Stimulated activated CD8-positive, alpha-beta memory T cell treated with anti-CD3 and anti-CD28 coated beads, Interleukin-12 subunit alpha, Interleukin-12 subunit beta, amount 100 ng/mL, for 24 hours (primary cell): ENCODE data around the gene ITPKB.
"Not testable (repeated sequence)": the region's sequence is repeated elsewhere in the genome, so short reads cannot be mapped to it uniquely, and the experiment has no call there.

Source experiments
- DNase-seq: peaks from one replicate; pipeline ENCODE4 v3.0.0-alpha.2; 2020; ENCODE audit errors: extremely low read depth

The ITPKB gene

GRCh38 chr1:226624526-226624925 lies 114.6 kb downstream of the ITPKB start:
- DNase-seq: no peak

DNA sequence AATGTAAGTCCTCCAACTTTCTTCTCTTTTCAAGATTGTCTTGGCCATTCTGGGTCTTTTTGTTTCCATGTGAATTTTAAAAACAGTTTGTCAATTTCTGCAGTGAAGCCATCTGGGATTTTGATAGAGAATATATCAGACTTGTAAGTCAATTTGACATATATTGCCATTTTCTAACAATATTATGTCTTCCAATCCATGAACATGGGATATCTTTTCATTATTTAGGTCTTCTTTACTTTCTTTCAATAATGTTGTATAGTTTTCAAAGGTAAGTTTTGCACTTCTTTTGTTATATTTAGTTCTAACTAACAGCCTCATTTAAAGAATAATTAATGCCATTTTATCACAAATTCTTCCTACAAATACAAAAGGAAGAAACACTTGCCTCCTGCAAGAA lies 117.1 kb downstream of the ITPKB start:
- no peak for DNase-seq

- no peak for DNase-seq
Observed at GRCh38 chr1:226619031-226619430, 120.1 kb downstream of the ITPKB start.

GRCh38 chr1:226618380-226618779 lies 120.7 kb downstream of the ITPKB start:
- DNase-seq: no peak

DNA sequence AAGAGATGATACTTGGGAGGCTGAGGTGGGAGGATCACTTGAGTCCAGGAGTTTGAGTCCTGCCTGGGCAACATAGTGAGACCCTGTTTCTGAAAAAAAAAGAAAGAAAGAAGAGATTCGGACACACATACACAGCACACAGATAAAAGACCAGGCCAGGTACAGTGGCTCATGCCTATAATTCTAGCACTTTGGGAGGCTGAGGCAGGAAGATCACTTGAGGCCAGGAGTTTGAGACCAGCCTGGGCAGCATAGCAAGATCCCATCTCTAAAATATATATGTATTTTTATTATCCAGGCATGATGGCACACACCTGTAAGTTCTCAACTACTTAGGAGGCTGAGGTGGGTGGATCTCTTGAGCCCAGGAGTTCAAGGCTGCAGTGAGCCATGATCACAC lies 121.4 kb downstream of the ITPKB start:
- DNase-seq: not testable (repeated sequence)

DNA sequence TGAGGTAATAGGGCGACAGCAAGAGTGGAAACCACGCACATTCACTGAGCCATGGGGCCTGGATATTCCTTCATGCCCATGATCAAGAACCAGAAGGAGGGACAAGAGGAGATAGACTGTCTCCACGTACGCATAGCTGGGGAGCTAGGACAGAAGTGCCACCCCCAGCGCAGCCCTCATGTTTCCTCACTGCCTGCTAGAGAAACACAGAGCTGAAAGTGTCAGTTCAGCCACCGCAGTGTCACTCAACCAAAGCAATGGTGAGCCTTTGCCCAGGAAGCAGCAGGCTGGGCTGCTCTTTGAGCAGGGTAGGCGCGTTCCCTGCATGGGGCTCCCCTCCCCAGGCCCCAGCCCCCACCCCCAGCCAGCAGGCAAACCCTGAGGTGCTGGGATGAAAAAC lies 122.0 kb downstream of the ITPKB start:
- DNase-seq: no peak

DNA sequence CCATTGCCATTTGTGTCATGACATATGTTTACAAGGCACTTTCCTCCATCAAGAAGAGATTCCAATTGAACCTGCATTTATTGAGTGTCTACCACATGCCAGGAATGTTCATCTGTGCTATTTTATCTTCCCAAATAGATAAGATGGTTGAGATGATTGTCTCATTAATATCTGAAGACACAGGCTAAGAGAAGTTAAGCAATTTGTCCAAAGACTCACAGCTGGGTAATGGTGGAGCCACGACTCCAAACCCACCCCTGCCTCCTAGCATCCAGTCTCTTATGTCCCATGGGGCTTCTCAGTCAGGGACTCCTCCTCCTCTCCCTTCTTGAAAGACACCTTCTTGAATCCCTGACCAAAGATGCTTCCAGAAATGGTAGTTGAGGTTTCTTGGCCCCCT lies 122.4 kb downstream of the ITPKB start:
- no peak for DNase-seq

DNA sequence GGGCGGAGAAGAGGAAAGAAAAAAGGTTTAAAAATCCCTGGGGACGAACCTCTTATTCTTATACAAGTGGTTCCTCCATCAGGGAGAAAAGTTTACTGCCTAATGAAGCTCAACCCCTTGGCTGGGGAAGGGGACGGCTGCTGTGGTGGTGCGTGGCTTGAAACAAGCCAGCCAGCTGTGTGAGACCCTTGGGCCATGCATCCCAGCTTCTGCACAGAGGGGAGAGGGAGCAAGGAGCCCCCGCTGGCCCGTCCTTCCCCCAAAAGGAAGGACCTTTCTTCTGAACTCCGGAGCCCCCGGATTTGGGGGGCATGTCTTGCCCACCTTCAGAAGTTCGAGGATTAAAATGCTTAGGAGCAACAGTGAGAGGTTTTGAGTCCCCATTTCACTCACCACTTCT lies 123.2 kb downstream of the ITPKB start:
- DNase-seq: no peak

GRCh38 chr1:226611980-226612379 lies 127.1 kb downstream of the ITPKB start:
- DNase-seq: not testable (repeated sequence)

DNA sequence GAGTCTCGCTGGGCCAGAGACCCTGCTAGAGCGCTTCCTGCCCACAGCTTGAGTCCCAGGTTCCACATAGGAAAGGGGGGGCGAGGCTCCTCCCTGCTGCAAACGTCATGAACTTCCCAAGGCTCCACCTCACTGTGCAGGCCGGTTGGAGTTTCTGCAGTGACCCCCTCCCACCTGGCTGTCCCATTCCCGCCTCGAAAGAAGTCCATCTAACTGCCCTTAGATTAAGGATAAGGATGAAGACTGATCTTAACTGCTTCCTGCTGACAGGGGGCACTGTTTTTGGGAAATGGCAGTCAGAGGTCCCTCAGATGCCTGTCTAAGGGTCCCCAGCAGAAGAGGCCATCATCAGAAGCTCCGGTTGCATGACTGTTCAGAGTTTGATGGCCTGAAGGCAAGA lies 127.8 kb downstream of the ITPKB start:
- DNase-seq: no peak

DNA sequence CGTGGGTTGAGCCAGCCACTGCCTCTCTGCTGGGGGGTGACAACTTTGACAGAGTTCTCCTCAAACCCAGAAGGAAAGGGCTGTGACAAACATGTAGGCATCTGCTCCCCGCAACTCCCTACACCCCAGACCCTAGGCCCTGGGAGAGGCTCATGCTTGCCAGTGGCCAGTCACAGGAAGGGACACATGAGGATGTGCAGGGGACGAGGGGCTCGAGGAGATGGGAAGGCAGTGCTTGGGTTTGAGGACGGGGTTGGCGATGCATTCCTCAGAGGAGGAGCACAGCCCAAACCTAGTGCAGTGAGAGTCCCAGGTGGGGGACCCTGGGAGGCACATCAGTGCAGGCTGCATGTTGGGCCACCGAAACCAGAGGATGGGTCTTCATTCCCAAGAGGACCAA lies 128.4 kb downstream of the ITPKB start:
- DNase-seq: no peak

- DNase-seq: no peak
Observed at GRCh38 chr1:226609836-226610455, 129.1 kb downstream of the ITPKB start.

DNA sequence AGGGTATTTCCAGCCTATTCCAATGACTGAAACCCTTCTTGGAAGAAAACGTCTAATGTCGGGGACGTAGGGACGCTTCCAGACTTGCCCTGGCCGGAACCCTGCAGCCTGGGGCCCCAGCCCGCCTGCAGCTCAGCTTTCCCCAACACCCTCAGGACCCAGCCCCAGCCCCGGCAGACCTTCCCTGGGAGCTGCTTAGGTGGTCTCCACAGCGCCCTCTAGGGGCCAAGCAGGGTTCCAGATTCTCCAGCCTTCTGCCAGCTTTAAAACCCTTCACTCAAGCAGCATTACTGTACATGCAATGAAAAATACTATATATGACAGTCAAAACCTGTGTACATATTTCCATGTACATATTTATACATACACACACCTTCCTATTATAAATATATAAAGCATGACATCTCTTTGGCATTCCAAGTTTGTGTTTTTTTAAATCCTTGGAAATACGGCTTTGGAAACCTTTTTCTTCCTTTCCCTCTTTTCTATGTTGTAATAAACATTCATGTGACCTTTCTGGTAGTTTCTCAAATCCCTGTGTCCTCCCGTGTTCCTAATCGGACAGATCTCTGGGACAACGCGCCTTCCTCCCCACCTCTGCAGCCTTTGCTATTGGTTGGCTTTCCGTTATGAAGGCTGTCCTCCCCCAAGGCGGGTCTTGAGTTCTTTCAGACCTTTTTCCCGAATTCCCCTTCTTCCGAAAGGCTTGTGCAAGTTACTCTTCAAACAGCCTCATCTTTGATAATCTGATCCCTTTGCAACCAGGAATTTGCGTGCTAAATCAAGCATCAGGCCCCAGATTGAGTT lies 130.2 kb downstream of the ITPKB start:
- DNase-seq: peak; percentile 27

DNA sequence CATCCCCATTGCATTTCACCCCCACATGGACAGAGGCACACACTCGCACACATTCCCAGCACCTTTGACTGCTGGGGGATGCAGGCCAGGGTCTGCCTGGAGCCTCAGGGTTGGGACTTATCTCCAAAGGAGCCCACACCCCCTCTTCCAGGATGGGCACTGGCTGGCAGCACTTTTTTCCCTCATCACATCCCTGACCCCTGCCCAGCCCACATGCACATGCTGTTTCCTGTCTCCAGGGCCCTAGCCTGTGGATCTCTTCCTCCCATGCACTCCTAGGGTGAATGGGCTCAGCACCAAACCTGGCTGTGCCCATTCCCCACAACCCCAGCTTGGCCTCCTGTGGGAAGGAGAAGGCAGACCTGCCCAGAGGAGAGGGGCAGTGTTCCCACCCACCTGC lies 131.3 kb downstream of the ITPKB start:
- DNase-seq: no peak

GRCh38 chr1:226607268-226607660 lies 131.8 kb downstream of the ITPKB start:
- DNase-seq: no peak

- DNase-seq: no peak
Observed at GRCh38 chr1:226606311-226607267, 132.5 kb downstream of the ITPKB start.

DNA sequence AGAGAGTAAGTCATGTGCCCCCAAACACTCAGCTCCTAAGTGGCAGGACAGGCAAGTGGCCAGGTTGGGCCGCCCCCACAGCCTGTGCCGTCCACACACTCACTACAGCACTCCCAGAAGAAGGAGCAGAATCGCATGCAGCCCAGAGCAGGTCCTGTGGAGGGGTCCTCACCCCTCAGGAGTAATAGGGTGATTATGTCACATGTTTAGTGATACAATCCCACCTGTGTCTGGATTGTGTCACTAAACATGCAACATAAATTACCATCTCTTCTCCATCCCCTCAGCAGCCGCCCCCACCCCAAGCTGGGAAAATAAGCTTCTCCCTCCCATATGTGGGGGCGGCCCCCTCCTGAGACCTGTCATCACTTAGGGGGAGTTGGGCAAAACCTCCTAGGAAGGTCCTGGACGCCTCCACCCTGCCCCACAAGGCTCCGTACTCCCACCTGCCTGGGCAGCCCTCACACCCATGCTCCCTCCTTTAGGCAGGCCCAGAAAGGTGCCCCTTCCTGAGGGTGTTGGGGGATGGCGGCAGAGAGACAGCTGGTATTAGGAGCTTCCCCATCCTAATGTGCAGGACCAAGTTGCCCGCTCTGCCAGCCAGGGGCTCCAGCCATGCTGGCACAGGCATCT lies 133.6 kb downstream of the ITPKB start:
- DNase-seq: no peak

DNA sequence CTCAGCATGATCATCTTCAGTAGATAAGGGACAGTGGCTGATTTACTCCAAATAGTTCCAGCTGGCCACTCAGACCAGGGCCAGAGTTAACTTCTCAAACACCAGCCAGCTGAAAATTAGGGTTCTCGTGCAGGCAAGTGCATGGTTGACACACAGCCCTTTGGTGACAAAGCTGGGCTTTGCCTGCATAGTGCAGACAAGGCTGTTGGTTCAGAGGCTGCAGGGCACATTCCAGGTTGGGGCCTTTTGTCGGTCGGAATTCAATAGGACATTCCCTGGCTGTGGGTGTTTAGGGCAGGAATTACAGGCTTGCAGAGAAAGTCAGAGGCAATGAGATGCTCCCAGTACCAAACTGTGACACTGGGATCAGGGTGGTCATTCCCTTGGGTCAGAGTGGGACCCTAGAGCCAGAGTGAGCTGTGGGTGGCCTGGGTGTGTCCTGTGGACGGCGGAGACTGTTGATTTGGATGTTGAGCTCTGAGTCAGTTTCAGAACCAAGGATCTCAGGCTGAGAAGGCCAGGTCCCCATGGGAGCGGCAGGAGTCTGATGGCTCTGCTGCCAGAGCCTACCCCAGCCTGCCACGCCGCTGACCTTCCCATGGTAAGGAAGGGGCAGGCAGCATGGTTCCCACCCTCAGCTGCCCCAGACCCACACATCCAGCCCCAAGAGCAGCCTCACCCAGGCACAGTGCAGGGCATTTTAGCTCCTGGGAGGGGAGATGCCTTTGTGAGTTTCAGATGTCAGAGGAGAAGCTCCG lies 134.3 kb downstream of the ITPKB start:
- DNase-seq: no peak

GRCh38 chr1:226603858-226604559 lies 135.1 kb downstream of the ITPKB start:
- DNase-seq: no peak

DNA sequence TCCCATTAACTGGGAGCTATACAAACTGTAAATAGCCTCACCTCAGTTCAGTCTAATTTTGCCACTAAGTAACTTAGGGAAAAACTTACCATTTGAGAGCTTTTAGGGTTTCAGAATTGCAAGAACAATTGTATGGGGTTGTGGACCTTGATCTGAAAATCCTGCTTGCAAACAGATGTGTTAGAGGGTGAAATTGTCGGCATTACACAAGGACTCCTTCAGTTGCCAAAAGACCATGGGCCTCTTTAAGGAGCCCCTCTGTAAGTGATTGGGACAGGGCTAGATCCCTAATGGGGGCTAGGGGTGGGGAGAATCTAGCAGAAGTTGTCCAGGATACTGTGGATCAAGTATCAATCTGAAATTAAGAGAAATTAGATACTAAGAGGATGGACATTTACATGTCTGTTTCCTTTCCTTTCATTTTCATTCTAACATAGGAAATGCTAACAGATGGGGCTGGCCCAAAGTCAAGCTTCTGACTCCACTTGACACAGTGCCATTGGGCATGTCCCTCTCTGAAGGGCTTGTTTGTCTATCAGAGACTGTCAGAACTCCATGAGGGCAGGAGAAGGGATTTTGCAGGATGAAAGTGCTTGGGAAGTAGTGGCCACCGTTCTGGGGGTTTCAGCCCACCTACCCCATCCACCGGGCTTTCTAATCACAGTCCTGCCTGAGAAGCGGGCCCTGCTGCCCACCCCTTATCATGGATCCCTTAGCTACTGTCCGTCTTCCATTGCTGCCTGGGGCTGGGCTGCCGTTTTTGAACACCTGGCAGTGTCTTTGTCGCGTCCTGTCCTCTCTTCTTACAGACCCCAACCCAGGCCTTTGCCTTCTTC lies 135.8 kb downstream of the ITPKB start:
- no peak for DNase-seq
